ENCODE data around the gene ZBTB24.
"Not testable (repeated sequence)": the region's sequence is repeated elsewhere in the genome, so short reads cannot be mapped to it uniquely, and the experiment has no call there.

ZBTB24 gene

DNA sequence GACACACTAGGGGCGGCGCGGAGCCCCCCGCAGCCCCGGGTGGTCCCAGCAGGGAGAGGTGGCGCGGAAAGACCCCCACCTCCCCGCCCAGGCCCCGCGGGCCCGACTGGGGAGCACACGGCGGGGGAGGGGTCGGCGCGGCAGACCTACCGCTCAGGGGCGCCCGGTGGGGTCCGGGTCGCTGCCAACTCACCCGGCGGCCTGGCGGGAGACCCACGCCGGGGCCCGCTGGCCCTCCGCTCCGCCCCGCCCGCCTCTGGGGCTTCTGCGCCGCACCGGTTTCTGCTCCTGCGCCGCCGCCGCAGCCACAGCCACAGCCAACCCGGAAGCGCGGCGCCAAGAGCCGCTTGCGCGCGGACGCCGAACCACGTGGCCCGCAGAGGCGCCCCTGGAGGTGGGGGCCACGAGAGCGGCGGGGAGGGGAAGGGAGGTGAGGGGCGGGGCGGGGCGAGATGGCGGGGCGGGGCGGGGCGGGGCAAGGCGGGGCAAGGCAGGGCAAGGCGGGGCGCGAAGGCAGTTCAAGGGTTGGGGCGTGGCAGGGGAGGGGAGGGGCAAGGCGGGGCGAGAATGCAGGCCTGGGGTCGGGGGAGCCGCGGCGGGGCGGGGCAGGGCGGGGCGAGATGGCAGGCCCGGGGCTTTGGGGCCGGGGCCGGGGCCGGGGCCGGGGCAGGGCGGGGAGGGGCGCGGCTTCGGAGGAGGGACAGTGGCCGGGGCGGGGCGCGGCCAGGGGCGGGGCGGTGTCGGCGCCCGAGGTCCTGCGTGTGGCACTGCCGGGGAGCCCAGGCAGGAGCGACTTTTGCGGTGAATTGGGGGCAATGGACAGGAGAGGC is at the start of gene ZBTB24:
TSS of gene ZBTB24 (minus strand) at position 315 of the 830 bp plus-strand sequence. CDS start 1,193 bp downstream, outside the sequence.
- peak; percentile 75 for DNase-seq

DNA sequence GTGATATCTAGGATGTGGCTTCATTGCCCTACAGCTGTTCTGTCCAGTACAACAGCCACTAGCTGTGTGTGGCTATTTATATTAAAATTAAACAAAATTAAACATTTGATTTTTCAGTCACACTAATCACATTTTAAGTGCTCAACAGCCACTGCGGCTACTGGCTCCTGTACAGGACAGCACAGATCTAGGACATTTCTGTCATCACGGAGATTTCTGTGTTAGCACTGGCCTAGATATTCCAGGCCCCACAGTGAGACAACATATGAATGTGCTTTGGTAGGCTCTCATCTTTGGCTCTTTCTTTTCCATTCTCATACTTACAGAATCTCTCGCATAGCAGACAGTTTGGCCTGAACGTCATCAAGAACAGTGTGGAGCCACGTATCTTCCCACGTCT is 48.4 kb upstream of the ZBTB24 start:
- DNase-seq, result no peak

DNA sequence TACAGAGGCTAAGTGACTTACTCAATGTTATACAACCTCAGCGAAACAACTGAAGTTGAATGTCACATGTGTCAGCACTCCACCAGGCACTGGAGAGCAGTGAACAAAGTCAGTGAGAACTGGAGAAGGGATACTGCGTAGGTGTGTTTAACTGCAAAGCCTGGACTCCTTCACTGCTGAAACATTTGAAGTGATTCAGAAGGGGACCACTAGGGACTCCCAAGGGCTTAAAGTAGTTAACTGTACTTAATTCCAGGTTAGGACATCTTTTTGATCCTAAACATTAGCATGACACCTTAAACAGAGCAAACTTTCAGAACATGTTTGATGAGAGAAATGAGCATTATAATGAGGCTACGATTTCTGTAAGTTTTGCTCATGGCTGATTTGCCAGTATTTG is 45.0 kb upstream of the ZBTB24 start:
- DNase-seq, result peak; percentile 26

DNA sequence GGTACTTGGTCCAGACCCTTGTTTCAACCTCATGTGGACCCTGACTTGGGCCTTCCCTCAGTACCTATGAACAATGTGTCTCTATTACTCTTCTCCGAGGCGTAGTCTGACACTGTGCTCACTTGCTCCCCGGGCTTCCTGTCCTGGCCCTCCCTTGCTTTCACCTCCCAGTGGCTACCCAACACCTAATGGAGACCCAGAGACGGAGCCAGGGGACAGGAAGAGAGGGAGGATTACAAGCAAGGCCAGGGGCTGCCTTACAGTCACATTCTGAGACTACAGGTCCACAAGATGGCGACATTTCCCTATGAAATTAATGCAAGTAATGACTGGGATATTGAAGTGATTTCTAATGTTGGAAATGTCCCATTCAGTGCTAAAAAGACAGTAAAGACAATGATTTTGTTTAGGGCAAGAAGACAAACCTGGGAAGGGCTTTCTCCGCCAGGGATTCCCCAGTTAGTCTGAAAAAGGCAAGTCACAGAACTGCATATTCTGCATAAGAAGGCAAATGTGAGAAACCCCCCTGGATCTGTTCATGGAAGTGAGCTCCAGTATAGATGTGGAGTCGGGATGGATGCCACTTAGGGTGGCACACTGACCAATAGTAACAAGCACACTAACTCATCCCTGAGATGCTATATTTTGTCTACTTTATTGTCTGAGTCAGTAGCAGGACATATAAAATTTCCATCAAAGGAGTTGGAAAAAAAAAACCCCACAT is 44.0 kb upstream of the ZBTB24 start:
- no peak for DNase-seq

DNA sequence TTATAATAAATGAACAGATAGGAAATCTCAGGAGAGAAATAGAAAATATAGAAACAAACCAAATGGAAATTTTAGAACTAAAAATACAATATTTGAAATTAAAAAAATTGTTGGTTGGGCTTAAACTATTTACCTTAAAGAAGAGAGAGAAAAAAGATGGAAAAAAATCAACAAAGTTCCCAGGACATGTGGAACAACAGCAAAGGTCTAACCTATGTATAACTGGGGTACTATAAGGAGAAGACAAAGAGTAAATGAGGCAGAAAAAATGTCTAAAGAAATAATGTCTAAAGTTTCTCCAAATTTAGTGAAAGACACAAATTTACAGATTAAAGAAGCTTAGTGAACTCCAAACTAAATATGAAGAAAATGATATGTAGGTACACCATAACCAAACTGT is 41.1 kb upstream of the ZBTB24 start:
- no peak for DNase-seq

DNA sequence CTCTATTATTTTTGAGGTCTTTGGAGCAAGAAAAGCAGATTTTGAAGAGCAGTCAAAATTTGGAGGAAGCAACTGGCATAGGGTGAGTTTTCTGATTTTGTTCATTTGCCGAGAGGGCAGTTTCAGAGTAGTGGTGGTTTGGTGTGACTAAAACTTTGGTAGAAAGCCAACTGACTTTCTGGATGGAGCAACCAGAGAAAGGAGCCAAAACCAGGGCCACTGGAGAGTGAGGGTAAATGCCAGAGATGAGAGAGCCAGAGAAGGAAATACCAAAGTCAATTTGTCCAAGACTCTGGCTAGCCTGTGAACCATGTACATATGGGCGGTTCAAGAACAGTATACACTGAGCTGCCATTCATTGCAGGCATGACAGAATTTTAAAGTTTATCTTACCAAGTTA is 40.5 kb upstream of the ZBTB24 start:
- no peak for DNase-seq

DNA sequence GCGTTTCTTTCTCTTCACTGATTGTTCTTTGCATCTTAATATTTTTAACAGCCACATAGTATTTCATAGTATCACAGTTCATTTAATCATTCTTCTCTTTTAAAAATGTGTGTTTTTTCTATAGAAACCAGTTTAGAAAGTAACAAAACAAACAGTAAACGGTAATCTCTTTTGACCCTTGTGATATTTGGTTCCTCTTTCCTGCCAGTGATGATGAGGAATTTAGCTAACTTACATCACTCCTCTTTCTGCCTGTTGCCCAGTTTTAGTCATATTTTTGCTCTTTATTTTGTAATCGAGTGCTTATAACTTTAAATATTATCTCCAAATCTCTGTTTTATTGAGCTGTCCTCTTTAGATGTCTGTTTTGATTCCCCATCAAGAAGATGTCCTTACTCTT is 38.1 kb upstream of the ZBTB24 start:
- no peak for DNase-seq

DNA sequence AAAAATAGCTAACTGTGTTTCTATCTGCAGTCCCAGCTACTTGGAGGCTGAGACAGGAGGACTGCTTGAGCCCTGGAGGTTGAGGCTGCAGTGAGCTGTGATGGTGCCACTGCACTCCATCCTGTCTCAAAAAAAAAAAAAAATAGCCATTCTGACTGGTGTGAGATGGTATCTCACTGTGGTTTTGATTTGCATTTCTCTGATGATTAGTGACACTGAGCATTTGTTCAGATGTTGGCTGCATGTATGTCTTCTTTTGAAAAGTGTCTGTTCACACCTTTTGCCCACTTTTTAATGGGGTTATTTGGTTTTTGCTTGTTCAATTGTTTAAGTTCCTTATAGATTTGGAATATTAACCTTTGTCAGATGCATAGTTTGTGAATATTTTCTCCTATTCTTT is 36.6 kb upstream of the ZBTB24 start:
- DNase-seq, result not testable (repeated sequence)

DNA sequence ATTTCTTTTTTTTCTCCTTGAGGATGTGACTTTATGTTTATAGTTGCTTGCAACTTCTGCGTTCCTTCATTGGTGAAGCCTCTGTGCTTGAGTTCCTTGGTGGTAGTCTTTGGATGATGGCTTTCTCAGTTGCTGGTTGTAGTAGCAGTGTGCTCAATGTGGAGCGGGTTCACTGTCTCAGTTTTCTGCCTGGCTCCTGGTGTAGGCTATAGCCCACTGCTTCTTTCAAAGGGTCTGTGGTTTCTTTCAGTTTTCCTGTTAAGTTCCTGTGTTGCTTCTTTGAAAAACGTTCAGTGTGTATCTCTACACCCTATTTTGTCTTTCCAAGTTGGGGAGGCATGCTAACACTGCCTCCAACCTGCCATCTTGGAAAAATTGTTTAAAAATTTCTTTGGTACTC is 33.9 kb upstream of the ZBTB24 start:
- no peak for DNase-seq

DNA sequence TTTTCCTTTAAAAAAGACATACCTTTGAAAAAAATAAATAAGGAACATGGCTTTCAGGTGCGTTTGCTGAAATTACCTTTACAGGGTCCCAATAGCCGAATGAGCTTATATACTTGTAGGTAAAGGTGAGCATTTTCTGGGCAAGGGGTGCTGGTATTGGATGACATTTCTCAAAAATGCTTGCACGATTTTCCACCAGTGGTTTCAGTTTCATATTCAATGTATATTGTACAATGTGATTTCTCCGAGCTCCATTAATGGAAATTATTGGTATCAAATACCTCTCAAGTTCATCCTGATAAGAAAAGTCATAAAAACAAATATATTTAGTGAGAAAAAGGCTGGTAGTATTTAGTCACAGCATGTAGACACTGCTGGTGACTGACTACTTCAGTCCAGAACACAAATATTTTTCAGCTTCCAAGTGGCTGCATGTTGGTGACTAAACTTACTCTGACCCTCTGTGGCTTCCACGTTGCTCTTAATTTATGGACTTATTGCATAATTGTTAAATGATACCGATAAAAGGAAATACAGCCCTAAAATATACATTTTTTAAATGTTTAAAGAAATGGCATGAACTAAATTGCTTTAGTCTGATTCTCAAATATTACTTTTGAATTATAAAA is 32.9 kb upstream of the ZBTB24 start:
- no peak for DNase-seq

DNA sequence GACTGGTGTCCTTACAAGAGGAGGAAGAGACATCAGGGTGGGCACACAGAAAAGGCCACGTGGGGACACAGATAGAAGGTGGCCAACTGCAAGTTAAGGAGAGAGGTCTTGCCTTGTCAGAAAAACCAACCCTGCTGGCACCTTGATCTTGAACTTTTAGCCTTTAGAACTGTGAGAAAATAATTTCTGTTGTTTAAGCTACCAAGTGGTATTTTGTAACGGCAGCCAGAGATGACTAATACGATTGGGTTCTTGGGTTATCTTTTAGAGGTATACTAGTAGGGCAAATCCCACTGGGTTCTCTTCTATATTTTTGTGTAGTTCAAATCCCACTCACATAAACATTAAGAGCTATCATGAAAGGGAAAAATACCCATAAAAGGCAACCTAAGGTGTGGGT is 31.9 kb upstream of the ZBTB24 start:
- no peak for DNase-seq

DNA sequence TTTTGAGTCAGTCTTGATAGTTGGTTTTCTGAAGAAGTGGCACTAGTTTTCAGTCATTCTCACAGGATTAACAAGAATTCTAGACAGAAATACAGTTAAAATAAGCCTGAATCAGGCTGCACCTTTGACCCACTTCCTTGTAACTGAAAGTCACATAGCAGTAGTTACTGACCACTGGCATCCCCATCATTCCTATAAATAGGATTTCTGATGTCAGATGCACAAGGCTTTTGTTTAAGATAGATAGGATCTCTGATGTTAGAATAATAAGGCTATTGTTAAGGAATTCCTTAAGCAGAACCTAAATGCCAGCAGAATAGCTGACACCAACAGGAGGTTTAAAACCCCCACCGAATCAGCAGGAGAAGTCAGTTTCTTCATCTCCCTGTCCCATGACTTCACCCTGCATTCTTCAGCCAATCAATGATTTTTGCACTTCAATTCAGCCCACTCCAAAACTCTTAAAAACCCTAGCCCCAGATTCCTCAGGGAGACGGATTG is 30.6 kb upstream of the ZBTB24 start:
- DNase-seq, result no peak

DNA sequence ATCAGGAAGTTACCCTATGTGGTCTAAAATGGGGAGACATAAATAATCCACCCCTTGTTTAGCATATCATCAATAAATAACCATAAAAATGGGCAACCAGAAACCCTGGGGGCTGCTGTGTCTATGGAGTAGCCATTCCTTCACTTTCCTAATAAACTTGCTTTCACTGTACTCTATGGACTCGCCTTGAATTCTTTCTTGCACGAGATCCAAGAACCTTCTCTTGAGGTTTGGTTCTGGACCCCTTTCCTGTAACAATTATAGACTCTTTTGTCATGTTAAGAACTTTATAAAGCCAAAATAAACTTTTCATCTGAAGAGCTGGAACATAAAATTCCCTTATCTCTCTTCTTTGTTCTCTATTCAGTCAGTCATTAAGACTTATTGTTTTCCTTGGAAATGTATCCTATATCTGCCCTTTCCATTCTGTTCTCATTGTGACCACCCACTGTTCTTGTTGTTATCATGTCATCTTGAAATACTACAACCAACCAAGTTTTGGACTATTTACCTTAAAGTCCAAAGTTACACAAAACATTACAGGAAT is 29.3 kb upstream of the ZBTB24 start:
- no peak for DNase-seq

DNA sequence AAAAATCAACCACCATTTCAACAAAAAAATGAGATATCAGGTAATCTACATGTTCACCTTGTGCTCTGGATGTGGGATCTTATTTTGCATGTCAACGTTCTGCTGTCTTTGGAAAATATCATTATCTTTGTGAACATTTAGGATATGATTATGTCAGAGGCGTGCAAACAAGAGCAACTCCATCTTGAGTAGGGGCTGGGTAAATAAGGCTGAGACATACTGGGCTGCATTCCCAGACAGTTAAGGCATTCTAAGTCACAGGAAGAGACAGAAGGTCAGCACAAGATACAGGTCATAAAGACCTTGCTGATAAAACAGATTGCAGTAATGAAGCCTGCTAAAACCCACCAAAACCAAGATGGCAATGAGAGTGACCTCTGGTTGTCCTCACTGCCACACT is 28.8 kb upstream of the ZBTB24 start:
- no peak for DNase-seq

DNA sequence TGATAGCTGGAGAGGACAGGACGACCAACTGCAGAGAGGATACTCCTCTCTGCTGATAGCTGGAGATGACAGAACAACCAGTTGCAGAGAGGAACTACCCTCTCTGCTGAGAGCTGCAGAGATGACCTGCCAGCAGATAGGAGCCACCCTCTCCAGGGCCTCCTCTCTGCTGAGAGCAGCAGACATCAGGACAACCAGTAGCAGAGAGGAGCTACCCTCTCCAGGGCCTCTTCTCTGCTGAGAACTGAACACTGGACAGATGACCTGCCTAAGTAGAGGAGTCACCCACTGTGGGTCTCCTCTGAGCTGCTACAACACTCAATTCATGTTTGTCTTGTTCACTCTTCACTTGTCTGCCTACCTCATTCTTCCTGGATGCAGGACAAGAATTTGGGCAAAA is 27.3 kb upstream of the ZBTB24 start:
- no peak for DNase-seq

DNA sequence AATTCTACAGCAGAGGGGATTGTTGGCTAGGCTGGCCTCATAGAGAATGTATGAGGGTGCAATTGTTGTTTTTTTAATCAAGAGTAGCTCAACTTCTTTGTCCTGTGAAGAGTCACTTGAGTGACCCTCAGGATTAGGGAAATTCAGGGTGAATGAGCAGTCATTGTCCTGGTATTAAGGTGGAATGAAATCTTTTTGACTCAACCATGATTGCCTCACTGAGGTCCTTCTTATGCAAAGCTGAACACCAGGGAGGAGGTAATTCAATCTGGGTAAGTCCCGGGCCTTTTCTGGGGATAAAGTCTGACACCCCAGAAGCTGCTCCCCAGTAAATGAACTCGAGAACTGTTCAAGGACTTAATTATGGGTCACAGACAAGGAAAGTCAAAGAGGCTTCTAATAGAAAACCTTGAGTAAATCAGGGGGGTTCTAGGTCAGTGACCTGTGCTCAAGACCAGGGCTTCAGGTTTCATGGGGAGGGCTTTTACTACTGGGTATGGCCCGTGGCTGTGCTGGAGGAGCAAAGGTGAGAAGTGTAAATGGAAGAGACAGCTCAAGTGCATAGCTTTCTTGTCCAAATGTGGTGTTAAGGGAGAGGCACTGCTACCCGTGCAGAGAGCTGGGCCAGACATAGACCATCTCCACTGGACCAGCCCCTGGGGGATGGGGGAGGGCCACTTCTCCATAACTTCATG is 25.3 kb upstream of the ZBTB24 start:
- DNase-seq, result no peak

DNA sequence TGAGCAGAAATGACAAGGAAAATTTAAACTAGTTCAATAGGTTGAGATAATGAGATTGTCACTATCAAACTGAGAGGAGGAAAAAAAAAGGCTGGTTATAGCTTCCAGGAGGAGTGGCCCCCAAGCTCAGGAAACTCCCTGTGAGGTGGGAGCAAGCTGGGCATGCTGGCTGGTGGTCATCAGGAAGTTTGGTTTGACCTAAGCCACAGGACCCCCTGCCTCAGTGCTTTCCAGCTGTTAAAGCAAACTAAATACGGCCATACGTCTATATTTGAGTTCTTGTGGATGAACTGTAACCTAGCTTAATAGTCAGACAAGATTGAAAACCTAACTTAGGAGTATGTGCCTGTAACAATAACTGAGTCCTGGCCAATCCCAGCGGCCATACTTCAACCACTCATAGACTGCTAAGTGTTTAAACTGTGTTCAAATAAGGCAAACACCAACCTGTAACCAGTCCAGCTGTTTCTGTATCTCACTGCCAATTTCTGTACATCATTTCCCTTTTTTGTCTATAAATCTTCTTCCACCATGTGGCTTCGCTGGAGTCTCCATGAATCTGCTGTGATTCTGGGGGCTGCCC is 24.6 kb upstream of the ZBTB24 start:
- DNase-seq, result no peak

DNA sequence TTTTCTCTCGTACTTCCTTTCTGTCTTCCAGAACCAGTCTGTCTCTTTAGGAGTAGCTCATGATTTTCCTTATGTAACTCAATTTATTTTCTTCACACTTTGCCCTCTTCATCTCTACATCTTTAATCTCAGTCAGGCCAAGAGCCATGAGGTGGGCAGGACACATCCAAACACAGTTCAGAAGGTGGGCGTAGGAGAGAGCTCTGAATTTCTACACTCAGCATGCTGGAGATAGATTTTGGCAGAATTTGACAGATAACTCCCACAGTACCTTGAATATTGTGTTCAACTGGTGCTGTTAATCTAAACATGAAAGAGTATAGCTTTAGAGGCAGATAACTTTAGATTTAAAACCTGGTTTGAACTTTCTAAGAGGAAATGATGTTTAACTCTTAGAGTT is 23.8 kb upstream of the ZBTB24 start:
- DNase-seq, result no peak

DNA sequence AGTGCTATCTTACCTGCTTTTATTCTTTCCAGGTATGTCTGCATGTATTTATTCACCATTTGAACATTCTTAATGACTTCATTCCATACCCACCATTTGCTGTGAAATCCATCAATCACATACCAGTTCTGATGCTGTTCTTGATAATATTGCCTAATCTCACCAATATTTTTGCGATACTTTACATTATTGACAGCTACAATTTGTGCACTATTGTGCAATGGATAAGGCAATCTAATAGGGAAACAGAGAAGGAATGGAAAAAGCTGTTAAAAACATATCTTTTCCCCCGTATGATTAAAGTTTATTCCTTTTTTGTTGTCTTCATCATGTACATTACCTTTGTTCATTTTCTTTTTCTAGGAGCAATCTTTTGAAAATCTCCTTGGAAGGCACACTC is 23.3 kb upstream of the ZBTB24 start:
- DNase-seq, result no peak

DNA sequence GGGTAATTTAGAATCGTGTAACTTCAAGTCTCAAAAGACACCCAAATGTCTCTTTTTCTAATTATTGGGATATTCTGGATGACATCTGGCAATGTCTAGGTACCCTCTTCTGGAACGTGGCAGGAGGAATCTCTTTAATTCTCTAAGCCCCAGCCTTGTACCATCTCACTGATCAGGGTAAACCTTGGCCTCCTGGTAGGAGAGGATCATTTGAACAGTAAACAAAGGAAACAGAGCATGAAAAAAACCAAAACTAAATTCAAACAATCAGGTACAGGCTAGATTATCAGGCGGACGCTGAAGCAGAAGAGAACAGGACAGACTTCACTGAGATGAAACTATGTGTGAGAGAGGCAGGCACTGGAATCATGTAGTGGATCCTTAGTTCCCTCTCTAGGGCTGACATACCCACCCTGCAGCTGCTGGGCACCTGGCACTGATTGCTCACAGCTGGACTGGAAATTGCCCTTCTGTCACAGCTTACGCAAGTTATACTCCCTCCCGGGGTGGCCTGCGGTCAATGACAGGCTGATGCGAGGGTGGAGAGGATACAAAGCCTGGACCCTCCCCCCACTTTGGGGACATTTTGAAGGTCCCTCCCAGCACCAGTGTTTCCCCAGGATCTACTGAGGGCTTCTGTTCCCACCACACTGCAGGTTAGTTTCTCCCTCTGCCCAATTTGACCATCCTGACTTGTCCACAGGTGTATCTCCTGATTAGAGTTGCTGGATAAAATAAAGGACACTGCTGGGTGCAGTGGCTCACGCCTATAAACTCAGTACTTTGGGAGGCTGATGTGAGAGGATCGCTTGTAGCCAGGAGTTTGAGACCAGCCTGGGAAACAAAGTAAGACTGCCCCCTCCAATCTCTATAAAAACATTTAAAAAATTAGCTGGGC is 20.6 kb upstream of the ZBTB24 start:
- DNase-seq, result no peak

DNA sequence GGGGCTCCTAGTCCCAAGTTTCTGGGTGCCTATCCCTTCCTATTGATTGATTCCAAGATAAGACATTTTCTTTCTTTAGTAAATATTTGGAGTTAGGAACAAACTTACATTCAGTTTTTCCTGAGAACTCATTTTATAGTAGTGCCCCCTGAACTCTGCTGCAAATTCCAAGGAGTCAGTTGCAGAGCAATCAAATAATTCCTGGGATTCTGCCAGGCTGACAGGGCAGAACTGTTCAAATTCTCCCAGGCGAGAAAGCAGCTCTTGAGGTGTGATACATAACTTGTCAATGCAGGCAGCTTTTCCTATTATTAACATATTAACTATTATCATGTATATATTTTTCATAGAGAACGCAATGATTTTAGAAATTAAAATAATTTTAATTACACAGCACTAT is 15.9 kb upstream of the ZBTB24 start:
- DNase-seq, result no peak
